Cardiac muscle cell (in vitro differentiated cells and primary cell): ENCODE results near the gene BCL3. TPM values are rescaled to one million over a fixed set of nuclear protein-coding genes. Genes with fewer than 3 reads are reported as not detected.

ENCODE experiments used
- polyA plus RNA-seq: library from polyadenylated mRNA; unstranded; fragments of >200 nt; fragmentation: Nextera tagmentation; extraction: Ambion mirVana; gene quantifications from 2 replicates; pipeline ENCODE4 v1.2.1, GENCODE V29; 2016
- total RNA-seq: library from RNA; depleted of rRNA; stranded (reverse); fragments of >200 nt; gene quantifications from 2 replicates; pipeline ENCODE4 v1.2.3, GENCODE V29; 2016

BCL3 gene
- total and polyA plus RNA-seq, 2 experiments from 2014 or later = 12.4 to 15.3 TPM

Other genes with a start within 250 kb of the BCL3 start
- gene ZNF180, start 248.2 kb upstream of the BCL3 start, total RNA-seq = 31.2 and 33.4 TPM in 2 replicates
- gene ZNF180, start 248.2 kb upstream of the BCL3 start, polyA plus RNA-seq = 3.3 and 5.7 TPM in 2 replicates
- gene CEACAM20, start 219.0 kb upstream of the BCL3 start, total RNA-seq = not detected in 2 replicates
- gene CEACAM20, start 219.0 kb upstream of the BCL3 start, polyA plus RNA-seq = not detected in 2 replicates
- gene IGSF23, start 135.1 kb upstream of the BCL3 start, total RNA-seq = not detected in 2 replicates
- gene IGSF23, start 135.1 kb upstream of the BCL3 start, polyA plus RNA-seq = not detected in 2 replicates
- 18.4 and 20.8 TPM in 2 replicates for gene PVR, start 104.8 kb upstream of the BCL3 start, total RNA-seq
- gene PVR, start 104.8 kb upstream of the BCL3 start, polyA plus RNA-seq = 18.7 and 19.6 TPM in 2 replicates
- gene CEACAM19, start 77.2 kb upstream of the BCL3 start, total RNA-seq = 3.8 and 8.4 TPM in 2 replicates
- 4.3 and 5.0 TPM in 2 replicates for gene CEACAM19, start 77.2 kb upstream of the BCL3 start, polyA plus RNA-seq
- gene CEACAM16, start 49.6 kb upstream of the BCL3 start, total RNA-seq = not detected in 2 replicates
- not detected in 2 replicates for gene CEACAM16, start 49.6 kb upstream of the BCL3 start, polyA plus RNA-seq
- gene CBLC, start 29.2 kb downstream of the BCL3 start, total RNA-seq = not detected in 2 replicates
- gene CBLC, start 29.2 kb downstream of the BCL3 start, polyA plus RNA-seq = 0.11 TPM in 1 of 2 replicates, not detected in the other
- gene BCAM, start 60.4 kb downstream of the BCL3 start, total RNA-seq = 338 TPM in 2 replicates
- gene BCAM, start 60.4 kb downstream of the BCL3 start, polyA plus RNA-seq = 41.4 and 56.1 TPM in 2 replicates
- gene NECTIN2, start 97.6 kb downstream of the BCL3 start, total RNA-seq = 135 and 144 TPM in 2 replicates
- gene NECTIN2, start 97.6 kb downstream of the BCL3 start, polyA plus RNA-seq = 155 and 156 TPM in 2 replicates
- 119 and 150 TPM in 2 replicates for gene TOMM40, start 142.5 kb downstream of the BCL3 start, total RNA-seq
- gene TOMM40, start 142.5 kb downstream of the BCL3 start, polyA plus RNA-seq = 135 and 172 TPM in 2 replicates
- gene APOE, start 157.1 kb downstream of the BCL3 start, total RNA-seq = 908 and 1,026 TPM in 2 replicates
- 517 and 749 TPM in 2 replicates for gene APOE, start 157.1 kb downstream of the BCL3 start, polyA plus RNA-seq
- 13.0 and 27.1 TPM in 2 replicates for gene APOC1, start 165.9 kb downstream of the BCL3 start, total RNA-seq
- gene APOC1, start 165.9 kb downstream of the BCL3 start, polyA plus RNA-seq = 20.1 and 22.7 TPM in 2 replicates
- not detected in 2 replicates for gene APOC4, start 193.5 kb downstream of the BCL3 start, total RNA-seq
- gene APOC4, start 193.5 kb downstream of the BCL3 start, polyA plus RNA-seq = not detected in 2 replicates
- not detected in 2 replicates for gene APOC2, start 197.3 kb downstream of the BCL3 start, total RNA-seq
- 0.98 TPM in 1 of 2 replicates, not detected in the other for gene APOC2, start 197.3 kb downstream of the BCL3 start, polyA plus RNA-seq
- 59.6 and 76.4 TPM in 2 replicates for gene CLPTM1, start 206.7 kb downstream of the BCL3 start, total RNA-seq
- gene CLPTM1, start 206.7 kb downstream of the BCL3 start, polyA plus RNA-seq = 48.2 and 71.4 TPM in 2 replicates